ENCODE data around the gene SMTNL2.
"Not testable (repeated sequence)": the region's sequence is repeated elsewhere in the genome, so short reads cannot be mapped to it uniquely, and the experiment has no call there.

SMTNL2 gene

GRCh38 chr17:4562015-4562969 lies 22.0 kb upstream of the SMTNL2 start:
- DNase-seq: no peak

GRCh38 chr17:4565209-4566141 lies 18.9 kb upstream of the SMTNL2 start:
- peak; percentile 34 for DNase-seq

- DNase-seq: no peak
Measured at GRCh38 chr17:4566785-4567184, 17.5 kb upstream of the SMTNL2 start.

GRCh38 chr17:4569591-4569990 lies 14.7 kb upstream of the SMTNL2 start:
- DNase-seq: no peak

GRCh38 chr17:4572131-4572530 lies 12.2 kb upstream of the SMTNL2 start:
- no peak for DNase-seq

- DNase-seq: no peak
Measured at GRCh38 chr17:4573115-4573514, 11.2 kb upstream of the SMTNL2 start.

GRCh38 chr17:4573669-4574068 lies 10.7 kb upstream of the SMTNL2 start:
- DNase-seq: no peak

- no peak for DNase-seq
Measured at GRCh38 chr17:4574448-4575045, 9.8 kb upstream of the SMTNL2 start.

- DNase-seq: no peak
Measured at GRCh38 chr17:4576161-4576558, 8.2 kb upstream of the SMTNL2 start.

GRCh38 chr17:4576729-4577322 lies 7.5 kb upstream of the SMTNL2 start:
- DNase-seq: no peak

GRCh38 chr17:4577386-4577993 lies 6.8 kb upstream of the SMTNL2 start:
- DNase-seq: no peak

GRCh38 chr17:4578349-4578748 lies 6.0 kb upstream of the SMTNL2 start:
- not testable (repeated sequence) for DNase-seq

GRCh38 chr17:4579678-4580077 lies 4.7 kb upstream of the SMTNL2 start:
- no peak for DNase-seq

- no peak for DNase-seq
Measured at GRCh38 chr17:4580291-4580690, 4.0 kb upstream of the SMTNL2 start.

GRCh38 chr17:4582101-4582501 lies 2.2 kb upstream of the SMTNL2 start:
- no peak for DNase-seq

GRCh38 chr17:4582691-4583090 lies 1.6 kb upstream of the SMTNL2 start:
- no peak for DNase-seq

GRCh38 chr17:4583206-4583605 lies 1.1 kb upstream of the SMTNL2 start:
- DNase-seq: no peak

- DNase-seq: no peak
Measured at GRCh38 chr17:4583782-4584100, 588 bp upstream of the SMTNL2 start.

- no peak for DNase-seq
Measured at GRCh38 chr17:4584917-4585637, 748 bp downstream of the SMTNL2 start.

GRCh38 chr17:4585638-4585994 lies 1.3 kb downstream of the SMTNL2 start:
- no peak for DNase-seq

- DNase-seq: no peak
Measured at GRCh38 chr17:4586043-4586442, 1.7 kb downstream of the SMTNL2 start.

- no peak for DNase-seq
Measured at GRCh38 chr17:4587195-4587594, 2.9 kb downstream of the SMTNL2 start.

All from activated gamma-delta T cell treated with Interleukin-2 at 50 U/mL for 16 hours (primary cell).